Prostate gland (tissue), 2 donors: ENCODE measurements around the gene PLPPR1.

Experiments
- POLR2A ChIP-seq: fragments of 450-650 bp; IDR thresholded peaks from one replicate; pipeline ENCODE4 v1.6.1; 2016; ENCODE audit warnings: antibody characterized with exemption, mild to moderate bottlenecking
- POLR2AphosphoS5 ChIP-seq: sonication (generic); formaldehyde crosslinking; IDR thresholded peaks from one replicate; pipeline ENCODE4 v1.6.1; 2017; ENCODE audit warnings: antibody characterized with exemption
- TF ChIP-seq, protein P1 (sequence below), 4 experiments: fragments of 200-600 bp in 2 of 4; fragments of 450-650 bp in 2 of 4; sonication (generic) in 2 of 4; IDR thresholded peaks; 1 replicate in 3 of 4; 2 replicates in 1 of 4; pipeline ENCODE4 v1.5.1; 2016 to 2019; ENCODE audit warnings: antibody characterized with exemption in 4 of 4, mild to moderate bottlenecking in 2 of 4, moderate library complexity in 2 of 4

DNA sequence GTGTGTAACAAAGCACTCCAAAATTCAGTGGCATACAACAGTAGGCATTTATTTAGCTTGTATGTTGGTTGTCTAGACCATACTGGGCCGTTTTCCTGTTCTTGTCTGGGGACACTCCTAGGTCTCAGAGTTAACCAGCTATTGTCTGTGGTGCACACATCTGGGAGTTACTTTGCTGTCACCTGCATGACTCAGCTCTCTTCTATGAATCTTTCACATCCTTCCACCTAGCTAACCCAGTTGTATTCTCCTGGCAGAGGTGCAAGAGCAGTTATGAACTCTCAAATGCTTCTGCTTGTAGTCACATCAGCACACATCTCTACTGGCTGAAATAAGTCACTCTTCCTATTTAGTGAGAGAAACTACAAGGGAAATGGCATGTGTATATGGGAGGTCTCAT, 218.2 kb downstream of the PLPPR1 start:
- TF ChIP-seq, protein P1, sequence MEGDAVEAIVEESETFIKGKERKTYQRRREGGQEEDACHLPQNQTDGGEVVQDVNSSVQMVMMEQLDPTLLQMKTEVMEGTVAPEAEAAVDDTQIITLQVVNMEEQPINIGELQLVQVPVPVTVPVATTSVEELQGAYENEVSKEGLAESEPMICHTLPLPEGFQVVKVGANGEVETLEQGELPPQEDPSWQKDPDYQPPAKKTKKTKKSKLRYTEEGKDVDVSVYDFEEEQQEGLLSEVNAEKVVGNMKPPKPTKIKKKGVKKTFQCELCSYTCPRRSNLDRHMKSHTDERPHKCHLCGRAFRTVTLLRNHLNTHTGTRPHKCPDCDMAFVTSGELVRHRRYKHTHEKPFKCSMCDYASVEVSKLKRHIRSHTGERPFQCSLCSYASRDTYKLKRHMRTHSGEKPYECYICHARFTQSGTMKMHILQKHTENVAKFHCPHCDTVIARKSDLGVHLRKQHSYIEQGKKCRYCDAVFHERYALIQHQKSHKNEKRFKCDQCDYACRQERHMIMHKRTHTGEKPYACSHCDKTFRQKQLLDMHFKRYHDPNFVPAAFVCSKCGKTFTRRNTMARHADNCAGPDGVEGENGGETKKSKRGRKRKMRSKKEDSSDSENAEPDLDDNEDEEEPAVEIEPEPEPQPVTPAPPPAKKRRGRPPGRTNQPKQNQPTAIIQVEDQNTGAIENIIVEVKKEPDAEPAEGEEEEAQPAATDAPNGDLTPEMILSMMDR (IDR thresholded peaks at IDR 0.05) = no peak
- no peak for TF ChIP-seq POLR2A
- no peak for TF ChIP-seq POLR2AphosphoS5
